ENCODE results near the gene NEK9. TPM values are rescaled to one million over a fixed set of nuclear protein-coding genes. Genes with fewer than 3 reads are reported as not detected.

NEK9 gene
- polyA plus RNA-seq, 1 experiment: 82.3 TPM

GRCh38 chr14:75041613-75042012, 85.2 kb downstream of the NEK9 start:
- CTCF ChIA-PET: interaction anchor here (1.2 kb wide), 1 partner anchor 181 kb away, joined by 4 read pairs; no protein-coding TSS in a partner anchor
- no peak for TF ChIP-seq CTCF (IDR thresholded peaks at IDR 0.05; ENCODE audit: low read depth, low read length)
- POLR2A ChIA-PET: no interaction called here

GRCh38 chr14:75040959-75041358, 85.9 kb downstream of the NEK9 start:
- Histone ChIP-seq H3K27me3 (ENCODE audit: control insufficient read depth, insufficient read depth, low read length) (no peaks in the 10 kb centered on the region), H3K9me3 (ENCODE audit: control insufficient read depth, insufficient read depth, low read length) (no peaks in the 10 kb centered on the region), H3K4me3 (ENCODE audit: low read depth, low read length) (no peak overlapping the region), H3K27ac (ENCODE audit: low read depth, low read length) (no peak overlapping the region)
- DNase-seq (ENCODE audit: low read depth, low spot score): no peak
- POLR2A ChIA-PET: no interaction called here
- no peak for TF ChIP-seq CTCF (IDR thresholded peaks at IDR 0.05; ENCODE audit: low read depth, low read length)
- CTCF ChIA-PET: no interaction called here

More at GRCh38 chr14:75041613-75042012, 85.2 kb downstream of the NEK9 start:
- Histone ChIP-seq H3K27me3 (ENCODE audit: control insufficient read depth, insufficient read depth, low read length) (no peaks in the 10 kb centered on the region), H3K4me3 (ENCODE audit: low read depth, low read length) (no peak overlapping the region), H3K27ac (ENCODE audit: low read depth, low read length) (no peak overlapping the region), H3K9me3 (ENCODE audit: control insufficient read depth, insufficient read depth, low read length) (no peaks in the 10 kb centered on the region)
- no peak for DNase-seq (ENCODE audit: low read depth, low spot score)

GRCh38 chr14:75040507-75040906, 86.3 kb downstream of the NEK9 start:
- no peak for DNase-seq (ENCODE audit: low read depth, low spot score)
- H3K27ac ChIP-seq (ENCODE audit: low read depth, low read length): no peak overlapping the region
- no peak overlapping the region for H3K4me3 ChIP-seq (ENCODE audit: low read depth, low read length)
- no peaks in the 10 kb centered on the region for H3K27me3 ChIP-seq (ENCODE audit: control insufficient read depth, insufficient read depth, low read length)
- no peaks in the 10 kb centered on the region for H3K9me3 ChIP-seq (ENCODE audit: control insufficient read depth, insufficient read depth, low read length)
- ChIA-PET POLR2A (no interaction called here), CTCF (no interaction called here)
- no peak for TF ChIP-seq CTCF (IDR thresholded peaks at IDR 0.05; ENCODE audit: low read depth, low read length)

GRCh38 chr14:75032939-75033338, 93.9 kb downstream of the NEK9 start:
- Histone ChIP-seq H3K27me3 (ENCODE audit: control insufficient read depth, insufficient read depth, low read length) (no peaks in the 10 kb centered on the region), H3K9me3 (ENCODE audit: control insufficient read depth, insufficient read depth, low read length) (no peaks in the 10 kb centered on the region), H3K27ac (ENCODE audit: low read depth, low read length) (no peak overlapping the region), H3K4me3 (ENCODE audit: low read depth, low read length) (no peak overlapping the region)
- no peak for DNase-seq (ENCODE audit: low read depth, low spot score)
- POLR2A ChIA-PET: interaction anchor here (0.5 kb wide), 1 partner anchor 50 kb away, joined by 3 read pairs; no protein-coding TSS in a partner anchor
- no peak for TF ChIP-seq CTCF (IDR thresholded peaks at IDR 0.05; ENCODE audit: low read depth, low read length)
- CTCF ChIA-PET: no interaction called here

GRCh38 chr14:75030147-75030546, 96.7 kb downstream of the NEK9 start:
- H3K27me3 ChIP-seq (ENCODE audit: control insufficient read depth, insufficient read depth, low read length): no peaks in the 10 kb centered on the region
- H3K4me3 ChIP-seq (ENCODE audit: low read depth, low read length): no peak overlapping the region
- H3K9me3 ChIP-seq (ENCODE audit: control insufficient read depth, insufficient read depth, low read length): no peaks in the 10 kb centered on the region
- no peak for DNase-seq (ENCODE audit: low read depth, low spot score)
- H3K27ac ChIP-seq (ENCODE audit: low read depth, low read length): no peak overlapping the region
- ChIA-PET POLR2A (no interaction called here), CTCF (no interaction called here)
- TF ChIP-seq CTCF (IDR thresholded peaks at IDR 0.05; ENCODE audit: low read depth, low read length): no peak

Small RNAs within 50 kb of the gene (small RNA-seq; reads per million reads assigned to genes)
- gene HIF1AP1 (ENCODE audit: insufficient read length, low read depth): not detected

Other genes with a start within 250 kb of the NEK9 start
- 148 and 150 TPM in 2 replicates for gene DLST, start 245.1 kb downstream of the NEK9 start, polyA plus RNA-seq (2011; rRNA removed)
- 0.37 and 0.64 TPM in 2 replicates for gene RPS6KL1, start 203.8 kb downstream of the NEK9 start, polyA plus RNA-seq (2011; rRNA removed)
- gene PGF, start 171.5 kb downstream of the NEK9 start, polyA plus RNA-seq (2011; rRNA removed): 0.55 and 0.63 TPM in 2 replicates
- 78.3 and 82.5 TPM in 2 replicates for gene EIF2B2, start 124.1 kb downstream of the NEK9 start, polyA plus RNA-seq (2011; rRNA removed)
- 14.0 and 16.2 TPM in 2 replicates for gene MLH3, start 75.6 kb downstream of the NEK9 start, polyA plus RNA-seq (2011; rRNA removed)
- gene ACYP1, start 63.0 kb downstream of the NEK9 start, polyA plus RNA-seq (2011; rRNA removed): 14.3 and 18.4 TPM in 2 replicates
- gene ZC2HC1C, start 57.4 kb downstream of the NEK9 start, polyA plus RNA-seq (2011; rRNA removed): 0.45 and 0.73 TPM in 2 replicates
- gene TMED10, start 49.6 kb upstream of the NEK9 start, polyA plus RNA-seq (2011; rRNA removed): 406 and 414 TPM in 2 replicates
- gene FOS, start 151.8 kb upstream of the NEK9 start, polyA plus RNA-seq (2011; rRNA removed): 30.6 and 55.8 TPM in 2 replicates